Measurements from ENCODE around the gene SORL1.
"Not testable (repeated sequence)": the region's sequence is repeated elsewhere in the genome, so short reads cannot be mapped to it uniquely, and the experiment has no call there.

SORL1 gene

GRCh38 chr11:121478226-121478894, 26.2 kb downstream of the SORL1 start:
- no peak for DNase-seq

GRCh38 chr11:121478895-121479697, 27.0 kb downstream of the SORL1 start:
- no peak for DNase-seq

- no peak for DNase-seq
Observed at GRCh38 chr11:121479698-121480238, 27.7 kb downstream of the SORL1 start.

- DNase-seq: not testable (repeated sequence)
Observed at GRCh38 chr11:121481484-121482230, 29.5 kb downstream of the SORL1 start.

- DNase-seq: no peak
Observed at GRCh38 chr11:121482231-121483129, 30.4 kb downstream of the SORL1 start.

- DNase-seq: no peak
Observed at GRCh38 chr11:121483805-121484480, 31.8 kb downstream of the SORL1 start.

- DNase-seq: no peak
Observed at GRCh38 chr11:121485216-121485615, 33.1 kb downstream of the SORL1 start.

GRCh38 chr11:121486054-121486453, 33.9 kb downstream of the SORL1 start:
- DNase-seq: no peak

- DNase-seq: no peak
Observed at GRCh38 chr11:121487191-121487590, 35.1 kb downstream of the SORL1 start.

- no peak for DNase-seq
Observed at GRCh38 chr11:121488170-121488569, 36.1 kb downstream of the SORL1 start.

- DNase-seq: no peak
Observed at GRCh38 chr11:121488641-121489040, 36.5 kb downstream of the SORL1 start.

GRCh38 chr11:121489823-121490222, 37.7 kb downstream of the SORL1 start:
- no peak for DNase-seq

GRCh38 chr11:121494355-121495099, 42.4 kb downstream of the SORL1 start:
- peak; percentile 38 for DNase-seq

- DNase-seq: no peak
Observed at GRCh38 chr11:121497176-121497998, 45.3 kb downstream of the SORL1 start.

GRCh38 chr11:121499405-121499804, 47.3 kb downstream of the SORL1 start:
- no peak for DNase-seq

- DNase-seq: no peak
Observed at GRCh38 chr11:121500275-121500674, 48.2 kb downstream of the SORL1 start.

GRCh38 chr11:121500717-121501116, 48.6 kb downstream of the SORL1 start:
- DNase-seq: no peak

GRCh38 chr11:121503051-121503450, 50.9 kb downstream of the SORL1 start:
- no peak for DNase-seq

GRCh38 chr11:121506237-121506636, 54.1 kb downstream of the SORL1 start:
- not testable (repeated sequence) for DNase-seq

GRCh38 chr11:121508449-121508848, 56.3 kb downstream of the SORL1 start:
- DNase-seq: no peak
